ENCODE measurements around the gene PELI1. TPM values are rescaled to one million over a fixed set of nuclear protein-coding genes. Genes with fewer than 3 reads are reported as not detected.

Gene PELI1
- polyA plus RNA-seq (2013, experiment 1 of 2; ENCODE audit: insufficient read length) = 7.0 TPM
- 8.2 TPM for polyA plus RNA-seq (2013, experiment 2 of 2; ENCODE audit: insufficient read length)

GRCh38 chr2:64144057-64145013, at the start of gene PELI1:
TSS of gene PELI1 (minus strand) at chr2:64144420. CDS start at chr2:64108310, 36,110 bp downstream.
- DNase-seq = peak; percentile 97

- DNase-seq = no peak
These were observed 49.3 kb upstream of the PELI1 start for GRCh38 chr2:64193491-64193890.

GRCh38 chr2:64192664-64193105, 48.5 kb upstream of the PELI1 start:
- DNase-seq = no peak

- DNase-seq = no peak
These were observed 47.9 kb upstream of the PELI1 start for GRCh38 chr2:64192125-64192479.

- no peak for DNase-seq
These were observed 45.4 kb upstream of the PELI1 start for GRCh38 chr2:64189586-64189985.

- DNase-seq = no peak
These were observed 44.9 kb upstream of the PELI1 start for GRCh38 chr2:64189167-64189566.

GRCh38 chr2:64186699-64187605, 42.7 kb upstream of the PELI1 start:
- peak; percentile 15 for DNase-seq

- peak; percentile 62 for DNase-seq
These were observed 35.5 kb upstream of the PELI1 start for GRCh38 chr2:64179582-64180321.

GRCh38 chr2:64177315-64177714, 33.1 kb upstream of the PELI1 start:
- peak; percentile 30 for DNase-seq

- no peak for DNase-seq
These were observed 31.4 kb upstream of the PELI1 start for GRCh38 chr2:64175419-64176197.

GRCh38 chr2:64173156-64174135, 29.2 kb upstream of the PELI1 start:
- DNase-seq = no peak

- DNase-seq = no peak
These were observed 24.5 kb upstream of the PELI1 start for GRCh38 chr2:64168756-64169155.

GRCh38 chr2:64168201-64168600, 24.0 kb upstream of the PELI1 start:
- DNase-seq = no peak

- DNase-seq = peak; percentile 21
These were observed 22.6 kb upstream of the PELI1 start for GRCh38 chr2:64166637-64167420.

- DNase-seq = no peak
These were observed 22.0 kb upstream of the PELI1 start for GRCh38 chr2:64166212-64166611.

GRCh38 chr2:64165706-64166105, 21.5 kb upstream of the PELI1 start:
- peak; percentile 7 for DNase-seq

- DNase-seq = no peak
These were observed 20.4 kb upstream of the PELI1 start for GRCh38 chr2:64164629-64165028.

GRCh38 chr2:64162516-64162915, 18.3 kb upstream of the PELI1 start:
- no peak for DNase-seq

GRCh38 chr2:64157792-64158191, 13.6 kb upstream of the PELI1 start:
- DNase-seq = peak; percentile 12

Measured in fibroblast of skin of scalp (primary cell).